ENCODE measurements around the gene FOSL2. TPM values are rescaled to one million over a fixed set of nuclear protein-coding genes. Genes with fewer than 3 reads are reported as not detected.
A peak's percentile ranks its signal among the peaks of the same experiment; 100 is the strongest.

Gene FOSL2
- total and polyA plus RNA-seq, 4 donors, result 23.5 to 97.9 (median 68.5) TPM

- Histone ChIP-seq H3K4me1 (ENCODE audit: control insufficient read depth in 5 of 5, insufficient read depth in 5 of 5, low read length in 5 of 5) (peaks cover 0 to 30% (median 12%) of the 10 kb centered on the region in 5 donors), H3K36me3 (ENCODE audit: control insufficient read depth in 4 of 4, insufficient read depth in 4 of 4, low read length in 4 of 4) (no peaks in the 10 kb centered on the region), H3K4me3 (no peak overlapping the region), H3K9ac (ENCODE audit: insufficient read depth in 1 of 2, low read length in 2 of 2) (no peak overlapping the region), H3K9me3 (ENCODE audit: control insufficient read depth in 4 of 4, insufficient read depth in 3 of 4, low read length in 3 of 4) (no peaks in the 10 kb centered on the region), H3K27me3 (ENCODE audit: control insufficient read depth in 3 of 3, insufficient read depth in 3 of 3, low read length in 2 of 3) (no peaks in the 10 kb centered on the region), H3K27ac (ENCODE audit: low read depth in 1 of 2, low read length in 1 of 2) (peak overlapping the region in 1 of 2 donors; percentile 33)
- 12 to 36% methylated on average over 19 of the region's 19 CpGs for WGBS, 2 donors
- ATAC-seq (ENCODE audit: insufficient read depth, low FRiP score), result peak; percentile 60
- DNase-seq, result peak; percentile 71 to 78 (median 75)
- TF ChIP-seq CTCF (IDR thresholded peaks at IDR 0.05; ENCODE audit: control extremely low read depth, extremely low read depth), result no peak
Measured at GRCh38 chr2:28366496-28367282, 26.0 kb upstream of the FOSL2 start.

GRCh38 chr2:28367667-28368356, 24.8 kb upstream of the FOSL2 start:
- Histone ChIP-seq H3K27me3 (ENCODE audit: control insufficient read depth in 3 of 3, insufficient read depth in 3 of 3, low read length in 2 of 3) (no peaks in the 10 kb centered on the region), H3K27ac (ENCODE audit: low read depth in 1 of 2, low read length in 1 of 2) (no peak overlapping the region), H3K4me3 (no peak overlapping the region), H3K36me3 (ENCODE audit: control insufficient read depth in 4 of 4, insufficient read depth in 4 of 4, low read length in 4 of 4) (no peaks in the 10 kb centered on the region), H3K9me3 (ENCODE audit: control insufficient read depth in 4 of 4, insufficient read depth in 3 of 4, low read length in 3 of 4) (no peaks in the 10 kb centered on the region), H3K4me1 (ENCODE audit: control insufficient read depth in 5 of 5, insufficient read depth in 5 of 5, low read length in 5 of 5) (peaks cover 0 to 26% (median 12%) of the 10 kb centered on the region in 5 donors), H3K9ac (ENCODE audit: insufficient read depth in 1 of 2, low read length in 2 of 2) (no peak overlapping the region)
- ATAC-seq (ENCODE audit: insufficient read depth, low FRiP score), result no peak
- DNase-seq, result no peak
- WGBS, 2 donors, result 86 to 88% methylated on average over 18 to 19 of the region's 19 CpGs
- TF ChIP-seq CTCF (IDR thresholded peaks at IDR 0.05; ENCODE audit: control extremely low read depth, extremely low read depth), result no peak

- H3K27me3 ChIP-seq (ENCODE audit: control insufficient read depth in 3 of 3, insufficient read depth in 3 of 3, low read length in 2 of 3), result no peaks in the 10 kb centered on the region
- 91 to 95% methylated on average over 9 of the region's 9 CpGs for WGBS, 2 donors
- no peak for ATAC-seq (ENCODE audit: insufficient read depth, low FRiP score)
- no peaks in the 10 kb centered on the region for H3K9me3 ChIP-seq (ENCODE audit: control insufficient read depth in 4 of 4, insufficient read depth in 3 of 4, low read length in 3 of 4)
- no peak for TF ChIP-seq CTCF (IDR thresholded peaks at IDR 0.05; ENCODE audit: control extremely low read depth, extremely low read depth)
- no peaks in the 10 kb centered on the region for H3K36me3 ChIP-seq (ENCODE audit: control insufficient read depth in 4 of 4, insufficient read depth in 4 of 4, low read length in 4 of 4)
- DNase-seq, result no peak
- peaks cover 0 to 26% (median 12%) of the 10 kb centered on the region in 5 donors for H3K4me1 ChIP-seq (ENCODE audit: control insufficient read depth in 5 of 5, insufficient read depth in 5 of 5, low read length in 5 of 5)
- H3K4me3 ChIP-seq, result no peak overlapping the region
- no peak overlapping the region for H3K9ac ChIP-seq (ENCODE audit: insufficient read depth in 1 of 2, low read length in 2 of 2)
- H3K27ac ChIP-seq (ENCODE audit: low read depth in 1 of 2, low read length in 1 of 2), result no peak overlapping the region
Measured at GRCh38 chr2:28368357-28368798, 24.3 kb upstream of the FOSL2 start.
